GM23248 (cell line): Measurements from ENCODE around the gene HLA-DQA2. TPM values are rescaled to one million over a fixed set of nuclear protein-coding genes. Genes with fewer than 3 reads are reported as not detected.
A peak's percentile ranks its signal among the peaks of the same experiment; 100 is the strongest.
"Not testable (repeated sequence)": the region's sequence is repeated elsewhere in the genome, so short reads cannot be mapped to it uniquely, and the experiment has no call there.

Source experiments
- DNase-seq: peaks from one replicate; pipeline ENCODE4 v3.0.0-alpha.2; 2015
- H2AFZ ChIP-seq: fragments of 200-600 bp; sonication (generic); 2 replicates; pipeline ENCODE4 v1.6.1; 2016; ENCODE audit warnings: antibody characterized with exemption
- H3F3A ChIP-seq: fragments of 200-600 bp; sonication (generic); 2 replicates; pipeline ENCODE4 v1.6.1; 2016; ENCODE audit warnings: mild to moderate bottlenecking, antibody characterized with exemption, mixed run types; ENCODE audit not compliant: insufficient read depth
- H3K27ac ChIP-seq: fragments of 200-600 bp; sonication (generic); 2 replicates; pipeline ENCODE4 v1.5.1; 2016; ENCODE audit warnings: mild to moderate bottlenecking
- H3K27me3 ChIP-seq: fragments of 200-600 bp; sonication (generic); replicated peaks from 2 replicates; pipeline ENCODE4 v1.6.1; 2016; ENCODE audit warnings: mild to moderate bottlenecking; ENCODE audit not compliant: insufficient read depth
- H3K36me3 ChIP-seq: fragments of 200-600 bp; sonication (generic); 2 replicates; pipeline ENCODE4 v1.6.1; 2016; ENCODE audit warnings: low read depth, mild to moderate bottlenecking
- H3K4me1 ChIP-seq: fragments of 200-600 bp; sonication (generic); 2 replicates; pipeline ENCODE4 v1.6.1; 2016; ENCODE audit warnings: mild to moderate bottlenecking; ENCODE audit not compliant: insufficient read depth
- H3K4me2 ChIP-seq: fragments of 200-600 bp; sonication (generic); one replicate; pipeline ENCODE4 v1.6.1; 2016; ENCODE audit warnings: mild to moderate bottlenecking; ENCODE audit not compliant: unreplicated experiment
- H3K4me3 ChIP-seq: fragments of 200-600 bp; sonication (generic); 2 replicates; pipeline ENCODE4 v1.5.1; 2016; ENCODE audit warnings: mild to moderate bottlenecking
- H3K79me2 ChIP-seq: fragments of 200-600 bp; sonication (generic); 2 replicates; pipeline ENCODE4 v1.6.1; 2016; ENCODE audit warnings: mild to moderate bottlenecking; ENCODE audit not compliant: insufficient read depth
- H3K9ac ChIP-seq: fragments of 200-600 bp; sonication (generic); 2 replicates; pipeline ENCODE4 v1.6.1; 2016; ENCODE audit warnings: mild to moderate bottlenecking
- H3K9me2 ChIP-seq: fragments of 200-600 bp; sonication (generic); 2 replicates; pipeline ENCODE4 v1.6.1; 2016; ENCODE audit warnings: mixed run types, mild to moderate bottlenecking, moderate library complexity; ENCODE audit not compliant: insufficient read depth
- H3K9me3 ChIP-seq: fragments of 200-600 bp; sonication (generic); one replicate; pipeline ENCODE4 v1.6.1; 2017; ENCODE audit warnings: low read depth
- H4K20me1 ChIP-seq: fragments of 200-600 bp; sonication (generic); 2 replicates; pipeline ENCODE4 v1.6.0; 2016; ENCODE audit not compliant: insufficient read depth
- EZH2 ChIP-seq: fragments of 200-600 bp; sonication (generic); IDR thresholded peaks from 2 replicates; pipeline ENCODE4 v1.6.1; 2018; ENCODE audit warnings: antibody characterized with exemption, mild to moderate bottlenecking; ENCODE audit not compliant: insufficient read depth, poor library complexity, severe bottlenecking
- EZH2phosphoT487 ChIP-seq: fragments of 200-600 bp; sonication (generic); IDR thresholded peaks from 2 replicates; pipeline ENCODE4 v1.6.1; 2018; ENCODE audit warnings: antibody characterized with exemption, moderate library complexity, mild to moderate bottlenecking, low read depth; ENCODE audit not compliant: insufficient read depth
- WGBS, 2 experiments: methylation state at CpG; one replicate each; pipeline ENCODE4 v1.1.6; 2015 to 2017; ENCODE audit warnings: low lambda C conversion rate in 2 of 2, low coverage in 1 of 2; ENCODE audit errors: missing lambda C conversion rate in 2 of 2; 5-methylcytosine and 5-hydroxymethylcytosine counted together
- in situ Hi-C: fragments of 300-500 bp; cut with MboI; formaldehyde crosslinking; loops from 2 replicates; pipeline ENCODE4 v1.15.0; 2020
- polyA plus RNA-seq: library from polyadenylated mRNA; unstranded; fragments of >200 nt; fragmentation: Nextera tagmentation; extraction: Ambion mirVana; gene quantifications from 2 replicates; pipeline ENCODE4 v1.2.1, GENCODE V29; 2016
- total RNA-seq: library from RNA; depleted of rRNA; stranded (reverse); fragments of >200 nt; shearing (Covaris generic); gene quantifications from 2 replicates; pipeline ENCODE4 v1.2.3, GENCODE V29; 2014

The HLA-DQA2 gene
- total and polyA plus RNA-seq, 2 experiments from 2014 or later: not detected

- Histone ChIP-seq H3K9me3 (no peaks in the 10 kb centered on the region), H3K9ac (no peak overlapping the region), H3K4me1 (no peaks in the 10 kb centered on the region), H3K4me2 (no peak overlapping the region), H3K79me2 (no peaks in the 10 kb centered on the region), H3K27ac (no peak overlapping the region), H3K9me2 (no peaks in the 10 kb centered on the region), H3F3A (no peaks in the 10 kb centered on the region), H3K27me3 (peaks cover 6% of the 10 kb centered on the region; the same call in 1 of the 2 replicates), H2AFZ (no peak overlapping the region), H3K4me3 (no peak overlapping the region), H3K36me3 (no peaks in the 10 kb centered on the region), H4K20me1 (no peaks in the 10 kb centered on the region)
- in situ Hi-C loops: no loop called here
- WGBS, 2 experiments: 0% methylated on average over 1 of the region's 1 CpG
- TF ChIP-seq EZH2 (no peak), EZH2phosphoT487 (no peak)
- DNase-seq: no peak
These were observed 22.9 kb downstream of the HLA-DQA2 start for GRCh38 chr6:32764048-32764447.

- Histone ChIP-seq H4K20me1 (no peaks in the 10 kb centered on the region), H3K79me2 (no peaks in the 10 kb centered on the region), H3K9me3 (no peaks in the 10 kb centered on the region), H3K9me2 (no peaks in the 10 kb centered on the region), H2AFZ (no peak overlapping the region), H3K27ac (no peak overlapping the region), H3F3A (no peaks in the 10 kb centered on the region), H3K36me3 (no peaks in the 10 kb centered on the region), H3K4me3 (no peak overlapping the region), H3K4me1 (no peaks in the 10 kb centered on the region), H3K9ac (no peak overlapping the region), H3K4me2 (no peak overlapping the region), H3K27me3 (peaks cover 36% of the 10 kb centered on the region)
- WGBS, 2 experiments: 0 to 5% methylated on average over 1 of the region's 1 CpG
- no peak for DNase-seq
- TF ChIP-seq EZH2phosphoT487 (no peak), EZH2 (no peak)
- in situ Hi-C loops: no loop called here
These were observed 31.5 kb downstream of the HLA-DQA2 start for GRCh38 chr6:32772656-32773055.

GRCh38 chr6:32774426-32774825 is 33.2 kb downstream of the HLA-DQA2 start:
- no peak overlapping the region for H3K4me3 ChIP-seq
- peak; percentile 28 for DNase-seq

GRCh38 chr6:32775071-32775470 is 33.9 kb downstream of the HLA-DQA2 start:
- TF ChIP-seq EZH2phosphoT487 (no peak), EZH2 (no peak)
- H3K4me3 ChIP-seq: no peak overlapping the region
- H3K27me3 ChIP-seq: peaks cover 34% of the 10 kb centered on the region
- H3K9me2 ChIP-seq: no peaks in the 10 kb centered on the region
- H3K9ac ChIP-seq: no peak overlapping the region
- no peaks in the 10 kb centered on the region for H3F3A ChIP-seq
- H3K4me2 ChIP-seq: no peak overlapping the region
- H2AFZ ChIP-seq: no peak overlapping the region
- no peaks in the 10 kb centered on the region for H4K20me1 ChIP-seq
- no peak overlapping the region for H3K27ac ChIP-seq
- no peaks in the 10 kb centered on the region for H3K9me3 ChIP-seq
- H3K79me2 ChIP-seq: no peaks in the 10 kb centered on the region
- no peaks in the 10 kb centered on the region for H3K4me1 ChIP-seq
- H3K36me3 ChIP-seq: no peaks in the 10 kb centered on the region
- DNase-seq: no peak
- in situ Hi-C loops: no loop called here
- WGBS, 2 experiments: 0 to 10% methylated on average over 1 of the region's 1 CpG

More at GRCh38 chr6:32774426-32774825, 33.2 kb downstream of the HLA-DQA2 start:
- H3K9me3 ChIP-seq: no peaks in the 10 kb centered on the region
- H3F3A ChIP-seq: no peaks in the 10 kb centered on the region
- H3K4me2 ChIP-seq: no peak overlapping the region
- H4K20me1 ChIP-seq: no peaks in the 10 kb centered on the region
- H3K27ac ChIP-seq: no peak overlapping the region
- no peaks in the 10 kb centered on the region for H3K9me2 ChIP-seq
- TF ChIP-seq EZH2 (no peak), EZH2phosphoT487 (no peak)
- H3K27me3 ChIP-seq: peaks cover 30% of the 10 kb centered on the region
- H3K79me2 ChIP-seq: no peaks in the 10 kb centered on the region
- in situ Hi-C loops: no loop called here
- H3K4me1 ChIP-seq: no peaks in the 10 kb centered on the region
- WGBS, 2 experiments: 0 to 12% methylated on average over 1 of the region's 1 CpG
- H2AFZ ChIP-seq: no peak overlapping the region
- H3K9ac ChIP-seq: no peak overlapping the region
- H3K36me3 ChIP-seq: no peaks in the 10 kb centered on the region

- no peaks in the 10 kb centered on the region for H3F3A ChIP-seq
- no peaks in the 10 kb centered on the region for H4K20me1 ChIP-seq
- no peak overlapping the region for H3K4me3 ChIP-seq
- no peak for DNase-seq
- H3K27ac ChIP-seq: no peak overlapping the region
- H3K9ac ChIP-seq: no peak overlapping the region
- H3K4me1 ChIP-seq: no peaks in the 10 kb centered on the region
- no peak overlapping the region for H2AFZ ChIP-seq
- peaks cover 39% of the 10 kb centered on the region for H3K27me3 ChIP-seq
- H3K36me3 ChIP-seq: no peaks in the 10 kb centered on the region
- in situ Hi-C loops: no loop called here
- no peaks in the 10 kb centered on the region for H3K9me3 ChIP-seq
- TF ChIP-seq EZH2phosphoT487: no peak
- H3K4me2 ChIP-seq: no peak overlapping the region
- H3K79me2 ChIP-seq: no peaks in the 10 kb centered on the region
- H3K9me2 ChIP-seq: no peaks in the 10 kb centered on the region
These were observed 37.8 kb downstream of the HLA-DQA2 start for GRCh38 chr6:32779036-32779435.

GRCh38 chr6:32782923-32783322 is 41.7 kb downstream of the HLA-DQA2 start:
- DNase-seq, H3K9ac ChIP-seq, H3K4me1 ChIP-seq, H3K79me2 ChIP-seq, H3K4me2 ChIP-seq, H3F3A ChIP-seq, H2AFZ ChIP-seq, H4K20me1 ChIP-seq, H3K9me3 ChIP-seq, H3K36me3 ChIP-seq, H3K27ac ChIP-seq, H3K4me3 ChIP-seq, H3K9me2 ChIP-seq, in situ Hi-C loops: not testable (repeated sequence)
- peaks cover 29% of the 10 kb centered on the region for H3K27me3 ChIP-seq
